Thoracic aorta (tissue), 2 donors: ENCODE results near the gene NGF. TPM values are rescaled to one million over a fixed set of nuclear protein-coding genes. Genes with fewer than 3 reads are reported as not detected.

Experiments used
- ATAC-seq: fragments of 150-250 bp; one replicate; pipeline ENCODE4 v1.8.0; 2017; ENCODE audit warnings: low read depth; ENCODE audit not compliant: insufficient number of reproducible peaks, low FRiP score
- DNase-seq: peaks from one replicate; pipeline ENCODE4 v3.0.0-alpha.2; 2020; ENCODE audit warnings: low spot score
- H3K27ac ChIP-seq, 2 donors: fragments of 200-600 bp; sonication (generic); 1 replicate in 1 of 2; 2 replicates in 1 of 2; pipeline ENCODE4 v1.5.1; 2016; ENCODE audit warnings: mild to moderate bottlenecking in 2 of 2, moderate library complexity in 2 of 2
- H3K27me3 ChIP-seq: fragments of 200-600 bp; sonication (generic); replicated peaks from 2 replicates; pipeline ENCODE4 v1.6.0; 2016; ENCODE audit warnings: mild to moderate bottlenecking; ENCODE audit not compliant: insufficient read depth
- H3K36me3 ChIP-seq: fragments of 200-600 bp; sonication (generic); one replicate; pipeline ENCODE4 v1.5.1; 2016
- H3K4me1 ChIP-seq, 2 donors: fragments of 200-600 bp; sonication (generic); 1 replicate in 1 of 2; 2 replicates in 1 of 2; pipeline versions ENCODE4 v1.5.1 to v1.6.0; 2016; ENCODE audit warnings: low read depth in 2 of 2, mild to moderate bottlenecking in 1 of 2; ENCODE audit not compliant: control insufficient read depth in 1 of 2
- H3K4me3 ChIP-seq: fragments of 200-600 bp; sonication (generic); 2 replicates; pipeline ENCODE4 v1.5.1; 2016; ENCODE audit warnings: mild to moderate bottlenecking
- H3K9me3 ChIP-seq: fragments of 200-600 bp; sonication (generic); 2 replicates; pipeline ENCODE4 v1.5.1; 2016
- CTCF ChIP-seq: fragments of 200-600 bp; sonication (generic); IDR thresholded peaks from one replicate; pipeline ENCODE4 v1.5.1; 2019; ENCODE audit warnings: antibody characterized with exemption
- total RNA-seq, 2 donors: library from RNA; depleted of rRNA; stranded (reverse); fragments of >200 nt; gene quantifications; one replicate each; pipeline versions ENCODE4 v1.1.0 to v1.2.3, GENCODE V29; 2016

NGF gene
- total RNA-seq, 2 donors from 2014 or later: 21.8 to 25.7 TPM

- no peaks in the 10 kb centered on the region for H3K36me3 ChIP-seq
- no peaks in the 10 kb centered on the region for H3K9me3 ChIP-seq
- no peaks in the 10 kb centered on the region for H3K4me1 ChIP-seq
- H3K4me3 ChIP-seq: no peak overlapping the region
- ATAC-seq: no peak
- no peak for TF ChIP-seq CTCF
- no peak for DNase-seq
- H3K27me3 ChIP-seq: no peaks in the 10 kb centered on the region
- H3K27ac ChIP-seq: no peak overlapping the region
These were observed 18.3 kb upstream of the NGF start for GRCh38 chr1:115356356-115356755.

- no peaks in the 10 kb centered on the region for H3K27me3 ChIP-seq
- no peaks in the 10 kb centered on the region for H3K4me1 ChIP-seq
- no peak for TF ChIP-seq CTCF
- no peak for DNase-seq
- ATAC-seq: no peak
- no peak overlapping the region for H3K4me3 ChIP-seq
- no peak overlapping the region for H3K27ac ChIP-seq
- H3K36me3 ChIP-seq: no peaks in the 10 kb centered on the region
- no peaks in the 10 kb centered on the region for H3K9me3 ChIP-seq
These were observed 17.0 kb upstream of the NGF start for GRCh38 chr1:115355069-115355468.

- DNase-seq (no peak), ATAC-seq (no peak)
- Histone ChIP-seq H3K4me3 (no peak overlapping the region), H3K27me3 (no peaks in the 10 kb centered on the region), H3K9me3 (no peaks in the 10 kb centered on the region), H3K27ac (no peak overlapping the region), H3K36me3 (no peaks in the 10 kb centered on the region), H3K4me1 (no peaks in the 10 kb centered on the region)
- TF ChIP-seq CTCF: no peak
These were observed 13.1 kb upstream of the NGF start for GRCh38 chr1:115351143-115351542.

- Histone ChIP-seq H3K4me3 (no peak overlapping the region), H3K27ac (no peak overlapping the region), H3K9me3 (no peaks in the 10 kb centered on the region), H3K36me3 (no peaks in the 10 kb centered on the region), H3K27me3 (no peaks in the 10 kb centered on the region), H3K4me1 (no peaks in the 10 kb centered on the region)
- ATAC-seq (no peak), DNase-seq (no peak)
- no peak for TF ChIP-seq CTCF
These were observed 10.6 kb upstream of the NGF start for GRCh38 chr1:115348636-115349035.

GRCh38 chr1:115347282-115347681 is 9.2 kb upstream of the NGF start:
- Histone ChIP-seq H3K4me3 (no peak overlapping the region), H3K36me3 (no peaks in the 10 kb centered on the region), H3K27ac (no peak overlapping the region), H3K9me3 (no peaks in the 10 kb centered on the region), H3K27me3 (no peaks in the 10 kb centered on the region), H3K4me1 (no peaks in the 10 kb centered on the region)
- no peak for ATAC-seq
- DNase-seq: no peak
- no peak for TF ChIP-seq CTCF
